CD14-positive monocyte (primary cell): ENCODE measurements around the gene GAS6. TPM values are rescaled to one million over a fixed set of nuclear protein-coding genes. Genes with fewer than 3 reads are reported as not detected.

Experiments
- DNase-seq, 3 donors: peaks; one replicate each; pipeline ENCODE4 v3.0.0-alpha.2; 2011 to 2022
- H2AFZ ChIP-seq: 2 replicates; pipeline ENCODE4 v1.6.0; 2012; ENCODE audit warnings: mild to moderate bottlenecking, low read depth, low read length, inconsistent platforms; ENCODE audit not compliant: insufficient read depth, poor library complexity, severe bottlenecking
- H3K27ac ChIP-seq, 2 donors: 1 replicate in 1 of 2; 2 replicates in 1 of 2; pipeline ENCODE4 v1.5.1; 2012 to 2013; ENCODE audit warnings: low read length in 2 of 2, control low read depth in 1 of 2, inconsistent platforms in 1 of 2, low read depth in 1 of 2, mild to moderate bottlenecking in 1 of 2
- H3K27me3 ChIP-seq, 2 donors: one replicate each; pipeline versions ENCODE4 v1.6.0 to v1.6.1; 2011 to 2013; ENCODE audit warnings: low read length in 2 of 2; ENCODE audit not compliant: control insufficient read depth in 2 of 2, insufficient read depth in 2 of 2
- H3K36me3 ChIP-seq, 2 donors: replicated peaks in 1 of 2; 1 replicate in 1 of 2; 2 replicates in 1 of 2; pipeline versions ENCODE4 v1.5.1 to v1.6.1; 2012 to 2013; ENCODE audit warnings: low read length in 2 of 2, control low read depth in 1 of 2, inconsistent platforms in 1 of 2, mild to moderate bottlenecking in 1 of 2; ENCODE audit not compliant: insufficient read depth in 2 of 2, control insufficient read depth in 1 of 2
- H3K4me1 ChIP-seq, 2 donors: 1 replicate in 1 of 2; 2 replicates in 1 of 2; pipeline versions ENCODE4 v1.5.1 to v1.6.1; 2012 to 2013; ENCODE audit warnings: low read length in 2 of 2, control low read depth in 1 of 2, inconsistent platforms in 1 of 2, mild to moderate bottlenecking in 1 of 2, moderate library complexity in 1 of 2; ENCODE audit not compliant: insufficient read depth in 2 of 2, control insufficient read depth in 1 of 2
- H3K4me2 ChIP-seq: replicated peaks from 2 replicates; pipeline ENCODE3; 2012; ENCODE audit warnings: low read length, moderate library complexity, mild to moderate bottlenecking; ENCODE audit not compliant: poor library complexity, severe bottlenecking; ENCODE audit errors: extremely low read depth
- H3K4me3 ChIP-seq, 3 experiments: fragments of 200-600 bp in 1 of 3; sonication (generic) in 1 of 3; replicated peaks in 1 of 3; 1 replicate in 2 of 3; 2 replicates in 1 of 3; pipeline ENCODE4 v1.5.1; 2011 to 2013; ENCODE audit warnings: low read length in 3 of 3, mild to moderate bottlenecking in 3 of 3, control low read depth in 2 of 3, low read depth in 2 of 3, inconsistent platforms in 1 of 3, moderate library complexity in 1 of 3
- H3K79me2 ChIP-seq: 2 replicates; pipeline ENCODE4 v1.6.0; 2012; ENCODE audit warnings: mild to moderate bottlenecking, control low read depth, inconsistent platforms, low read length, moderate library complexity; ENCODE audit not compliant: insufficient read depth
- H3K9ac ChIP-seq: 2 replicates; pipeline ENCODE4 v1.6.0; 2017; ENCODE audit warnings: low read length, mild to moderate bottlenecking; ENCODE audit not compliant: insufficient read depth, poor library complexity, severe bottlenecking
- H3K9me3 ChIP-seq, 2 donors: replicated peaks in 1 of 2; 1 replicate in 1 of 2; 2 replicates in 1 of 2; pipeline versions ENCODE4 v1.5.1 to v1.6.1; 2012 to 2013; ENCODE audit warnings: low read length in 2 of 2, control low read depth in 1 of 2; ENCODE audit not compliant: control insufficient read depth in 1 of 2, insufficient read depth in 1 of 2
- H4K20me1 ChIP-seq: 2 replicates; pipeline ENCODE4 v1.6.0; 2012; ENCODE audit warnings: mild to moderate bottlenecking, low read length, control low read depth, moderate library complexity; ENCODE audit not compliant: insufficient read depth
- H3K27ac Mint-ChIP-seq, 7 donors: one replicate each; pipeline ENCODE4 v1.8.0; 2020; ENCODE audit warnings: mild to moderate bottlenecking in 7 of 7, mixed read lengths in 7 of 7, moderate library complexity in 6 of 7, inconsistent platforms in 2 of 7
- H3K27me3 Mint-ChIP-seq, 3 donors: one replicate each; pipeline ENCODE4 v1.8.0; 2021 to 2022; ENCODE audit warnings: low read depth in 3 of 3, mild to moderate bottlenecking in 3 of 3, mixed read lengths in 3 of 3, moderate library complexity in 3 of 3, inconsistent platforms in 1 of 3
- H3K36me3 Mint-ChIP-seq, 2 donors: one replicate each; pipeline ENCODE4 v1.8.0; 2020; ENCODE audit warnings: mixed read lengths in 2 of 2, inconsistent platforms in 1 of 2, mild to moderate bottlenecking in 1 of 2
- H3K4me1 Mint-ChIP-seq: one replicate; pipeline ENCODE4 v1.8.0; 2020; ENCODE audit warnings: mild to moderate bottlenecking, mixed read lengths
- H3K4me3 Mint-ChIP-seq, 2 donors: one replicate each; pipeline ENCODE4 v1.8.0; 2020; ENCODE audit warnings: mild to moderate bottlenecking in 2 of 2, mixed read lengths in 2 of 2, moderate library complexity in 1 of 2
- H3K9me3 Mint-ChIP-seq, 7 donors: one replicate each; pipeline ENCODE4 v1.8.0; 2020 to 2022; ENCODE audit warnings: mixed read lengths in 7 of 7, mild to moderate bottlenecking in 6 of 7, moderate library complexity in 6 of 7, inconsistent platforms in 2 of 7
- WGBS: methylation state at CpG from one replicate; pipeline ENCODE4 v1.1.5; 2013; ENCODE audit warnings: missing lambda C conversion rate; ENCODE audit not compliant: insufficient coverage; 5-methylcytosine and 5-hydroxymethylcytosine counted together
- intact Hi-C, 2 donors: fragments of 100-400 bp; cut with micrococcal nuclease; formaldehyde crosslinking; loops; one replicate each; pipeline versions ENCODE4 v1.15.0 to v1.15.1; 2023
- polyA plus RNA-seq, 3 donors: library from polyadenylated mRNA; depleted of rRNA in 1 of 3; unstranded in 2 of 3; stranded (reverse) in 1 of 3; fragments of 300-500 nt in 2 of 3; fragments of >200 nt in 1 of 3; fragmentation: Illumina TruSeq in 2 of 3; gene quantifications; 1 replicate in 2 of 3; 2 replicates in 1 of 3; pipeline ENCODE4 v1.2.3, GENCODE V29; 2012 to 2021
- TF ChIP-seq, protein P1 (sequence below): fragments of 200-600 bp; IDR thresholded peaks from one replicate; pipeline ENCODE4 v1.8.0; 2022; ENCODE audit warnings: antibody characterized with exemption, mild to moderate bottlenecking

GAS6 gene
- polyA plus RNA-seq, 3 donors, result 1.8 to 7.5 (median 1.9) TPM

DNA sequence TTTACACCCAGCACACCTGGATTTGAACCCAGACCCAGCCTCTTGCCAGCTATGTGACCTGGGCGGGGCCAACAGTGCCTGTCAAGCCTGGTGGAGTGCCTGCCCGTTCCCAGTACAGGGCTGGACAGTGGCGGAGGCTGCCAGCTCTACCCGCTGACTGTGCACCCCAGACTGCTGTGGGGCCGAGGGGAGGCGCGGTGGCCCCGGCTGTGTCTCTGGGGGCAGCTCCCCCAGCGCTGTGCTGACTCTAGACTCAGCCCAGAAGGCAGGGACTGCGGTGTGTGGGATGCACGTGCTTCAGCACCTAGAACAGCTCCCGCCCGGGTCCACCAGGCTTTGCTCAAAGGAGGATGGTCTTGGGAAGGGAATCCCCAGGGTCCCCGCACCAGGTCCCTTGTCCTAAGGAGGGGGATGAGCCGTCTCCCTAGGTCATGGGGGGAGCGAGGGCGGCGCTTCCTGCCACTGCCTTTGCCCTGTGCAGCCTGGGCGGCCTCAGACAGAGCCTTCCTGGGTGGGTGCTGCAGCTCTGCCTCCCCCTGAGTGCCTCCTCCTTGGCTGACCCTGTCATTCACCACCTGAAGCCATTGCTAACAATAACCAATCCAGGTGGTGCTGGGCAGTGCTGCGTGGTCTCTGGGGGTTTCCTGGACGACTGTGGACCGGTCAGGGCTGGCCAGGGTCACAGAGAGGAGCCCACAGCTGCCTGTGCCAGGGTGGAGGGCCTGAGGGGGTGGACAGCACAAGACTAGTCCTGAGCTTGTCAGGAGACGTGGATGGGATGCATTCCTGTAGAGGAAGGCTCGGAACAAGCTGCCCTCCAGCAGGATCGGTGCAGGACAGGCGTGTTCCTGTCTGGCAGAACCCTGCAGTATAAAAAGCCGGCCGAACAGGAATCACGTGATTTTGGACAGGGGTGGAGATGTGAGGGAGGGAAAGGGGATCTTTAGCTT is 86.3 kb downstream of the GAS6 start:
- peaks cover 0 to 18% (median 3%) of the 10 kb centered on the region in 7 donors for H3K9me3 Mint-ChIP-seq
- H3K27me3 Mint-ChIP-seq, result peaks cover 9 to 16% (median 11%) of the 10 kb centered on the region in 3 donors

More for the DNA sequence above, 86.3 kb downstream of the GAS6 start:
- intact Hi-C loops, result no loop called here
- WGBS, result 42% methylated on average over 29 of the region's 29 CpGs
- TF ChIP-seq, protein P1, sequence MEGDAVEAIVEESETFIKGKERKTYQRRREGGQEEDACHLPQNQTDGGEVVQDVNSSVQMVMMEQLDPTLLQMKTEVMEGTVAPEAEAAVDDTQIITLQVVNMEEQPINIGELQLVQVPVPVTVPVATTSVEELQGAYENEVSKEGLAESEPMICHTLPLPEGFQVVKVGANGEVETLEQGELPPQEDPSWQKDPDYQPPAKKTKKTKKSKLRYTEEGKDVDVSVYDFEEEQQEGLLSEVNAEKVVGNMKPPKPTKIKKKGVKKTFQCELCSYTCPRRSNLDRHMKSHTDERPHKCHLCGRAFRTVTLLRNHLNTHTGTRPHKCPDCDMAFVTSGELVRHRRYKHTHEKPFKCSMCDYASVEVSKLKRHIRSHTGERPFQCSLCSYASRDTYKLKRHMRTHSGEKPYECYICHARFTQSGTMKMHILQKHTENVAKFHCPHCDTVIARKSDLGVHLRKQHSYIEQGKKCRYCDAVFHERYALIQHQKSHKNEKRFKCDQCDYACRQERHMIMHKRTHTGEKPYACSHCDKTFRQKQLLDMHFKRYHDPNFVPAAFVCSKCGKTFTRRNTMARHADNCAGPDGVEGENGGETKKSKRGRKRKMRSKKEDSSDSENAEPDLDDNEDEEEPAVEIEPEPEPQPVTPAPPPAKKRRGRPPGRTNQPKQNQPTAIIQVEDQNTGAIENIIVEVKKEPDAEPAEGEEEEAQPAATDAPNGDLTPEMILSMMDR, result no peak
- no peak overlapping the region for H3K27ac ChIP-seq
- H3K4me1 Mint-ChIP-seq, result peaks cover under 1% of the 10 kb centered on the region
- H3K9me3 ChIP-seq, result peaks cover 0 to 13% of the 10 kb centered on the region in 2 donors
- DNase-seq, result no peak
- no peak overlapping the region for H3K27ac Mint-ChIP-seq
- H3K27me3 ChIP-seq, result no peaks in the 10 kb centered on the region
- peak overlapping the region in 1 of 2 donors; percentile 51 for H3K4me3 Mint-ChIP-seq
- H4K20me1 ChIP-seq, result no peaks in the 10 kb centered on the region
- no peaks in the 10 kb centered on the region for H3K36me3 Mint-ChIP-seq
- H3K4me3 ChIP-seq, result no peak overlapping the region
- no peak overlapping the region for H3K9ac ChIP-seq
- H3K4me1 ChIP-seq, result no peaks in the 10 kb centered on the region
- no peaks in the 10 kb centered on the region for H3K36me3 ChIP-seq
- H2AFZ ChIP-seq, result no peak overlapping the region
- H3K4me2 ChIP-seq, result no peak overlapping the region
- H3K79me2 ChIP-seq, result no peaks in the 10 kb centered on the region
